Esophagus (tissue), 2 donors: Measurements from ENCODE around the gene COMP. TPM values are rescaled to one million over a fixed set of nuclear protein-coding genes. Genes with fewer than 3 reads are reported as not detected.

Experiments
- H3K27ac ChIP-seq, 2 donors: one replicate each; pipeline ENCODE4 v1.5.1; 2013; ENCODE audit warnings: low read depth in 2 of 2, mild to moderate bottlenecking in 2 of 2, inconsistent platforms in 1 of 2, low read length in 1 of 2, moderate library complexity in 1 of 2
- H3K27me3 ChIP-seq, 2 donors: one replicate each; pipeline ENCODE4 v1.6.1; 2013; ENCODE audit warnings: low read length in 2 of 2, control low read depth in 1 of 2, mild to moderate bottlenecking in 1 of 2; ENCODE audit not compliant: insufficient read depth in 2 of 2, control insufficient read depth in 1 of 2
- H3K36me3 ChIP-seq, 2 donors: one replicate each; pipeline ENCODE4 v1.6.1; 2013; ENCODE audit warnings: low read length in 1 of 2; ENCODE audit not compliant: control insufficient read depth in 2 of 2, insufficient read depth in 2 of 2
- H3K4me1 ChIP-seq, 2 donors: one replicate each; pipeline ENCODE4 v1.6.1; 2013; ENCODE audit warnings: low read length in 1 of 2; ENCODE audit not compliant: control insufficient read depth in 2 of 2, insufficient read depth in 2 of 2
- H3K4me3 ChIP-seq, 2 donors: one replicate each; pipeline ENCODE4 v1.5.1; 2013; ENCODE audit warnings: low read length in 2 of 2, mild to moderate bottlenecking in 2 of 2, low read depth in 1 of 2, moderate library complexity in 1 of 2
- H3K9me3 ChIP-seq, 2 donors: one replicate each; pipeline ENCODE4 v1.6.1; 2013; ENCODE audit warnings: mild to moderate bottlenecking in 2 of 2, low read depth in 1 of 2, low read length in 1 of 2, moderate library complexity in 1 of 2; ENCODE audit not compliant: control insufficient read depth in 2 of 2, insufficient read depth in 1 of 2
- WGBS, 2 donors: extraction: QIAGEN DNeasy Blood & Tissue Kit; methylation state at CpG; one replicate each; pipeline ENCODE4 v1.1.7; 2013; 5-methylcytosine and 5-hydroxymethylcytosine counted together
- polyA plus RNA-seq, 2 donors: library from polyadenylated mRNA; stranded (reverse); fragments of 200-250 nt; gene quantifications; one replicate each; pipeline ENCODE4 v1.2.3, GENCODE V29; 2013
- donor health status: healthy with polysubstance abuse.
- donor health status: Bipolar disorder and iron deficiency.

The COMP gene
- polyA plus RNA-seq, 2 donors, result 0.71 to 4.0 TPM

- WGBS, 2 donors, result 85 to 86% methylated on average over 19 of the region's 19 CpGs
- Histone ChIP-seq H3K4me1 (no peaks in the 10 kb centered on the region), H3K27me3 (no peaks in the 10 kb centered on the region), H3K36me3 (no peaks in the 10 kb centered on the region), H3K9me3 (no peaks in the 10 kb centered on the region), H3K4me3 (no peak overlapping the region), H3K27ac (no peak overlapping the region)
Observed at GRCh38 chr19:18807861-18808331, 16.8 kb upstream of the COMP start.

- H3K4me3 ChIP-seq, result no peak overlapping the region
- 93 to 94% methylated on average over 8 of the region's 8 CpGs for WGBS, 2 donors
- H3K36me3 ChIP-seq, result no peaks in the 10 kb centered on the region
- H3K9me3 ChIP-seq, result no peaks in the 10 kb centered on the region
- no peak overlapping the region for H3K27ac ChIP-seq
- peaks cover 0 to 4% of the 10 kb centered on the region in 2 donors for H3K27me3 ChIP-seq
- no peaks in the 10 kb centered on the region for H3K4me1 ChIP-seq
Observed at GRCh38 chr19:18804643-18805042, 13.5 kb upstream of the COMP start.

DNA sequence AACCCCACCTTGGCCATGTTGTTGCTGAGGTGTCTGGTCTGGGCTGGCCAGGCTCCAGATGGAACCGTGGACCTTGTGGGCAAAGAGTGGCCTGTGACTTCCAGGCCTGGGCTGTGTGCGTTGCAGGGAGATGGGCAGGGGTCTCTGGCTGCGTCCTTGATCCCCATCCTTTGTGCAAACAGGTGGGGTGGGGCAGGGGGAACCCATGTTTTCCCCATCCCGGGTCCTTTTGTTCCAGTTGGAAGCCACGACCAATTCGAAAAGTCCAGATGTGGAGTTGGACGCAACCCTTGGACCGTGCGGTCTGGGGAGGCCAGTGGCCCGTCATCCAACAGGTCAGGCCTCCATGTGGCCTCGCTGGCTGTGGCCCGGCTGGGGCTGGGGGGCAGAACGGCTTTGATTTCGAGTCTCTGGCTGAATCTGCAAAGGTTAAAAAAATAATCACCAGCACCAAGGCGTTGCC, 13.1 kb upstream of the COMP start:
- Histone ChIP-seq H3K4me1 (no peaks in the 10 kb centered on the region), H3K27me3 (peaks cover 0 to 4% of the 10 kb centered on the region in 2 donors), H3K36me3 (no peaks in the 10 kb centered on the region), H3K9me3 (no peaks in the 10 kb centered on the region), H3K4me3 (no peak overlapping the region), H3K27ac (no peak overlapping the region)
- WGBS, 2 donors, result 88 to 92% methylated on average over 15 of the region's 15 CpGs

DNA sequence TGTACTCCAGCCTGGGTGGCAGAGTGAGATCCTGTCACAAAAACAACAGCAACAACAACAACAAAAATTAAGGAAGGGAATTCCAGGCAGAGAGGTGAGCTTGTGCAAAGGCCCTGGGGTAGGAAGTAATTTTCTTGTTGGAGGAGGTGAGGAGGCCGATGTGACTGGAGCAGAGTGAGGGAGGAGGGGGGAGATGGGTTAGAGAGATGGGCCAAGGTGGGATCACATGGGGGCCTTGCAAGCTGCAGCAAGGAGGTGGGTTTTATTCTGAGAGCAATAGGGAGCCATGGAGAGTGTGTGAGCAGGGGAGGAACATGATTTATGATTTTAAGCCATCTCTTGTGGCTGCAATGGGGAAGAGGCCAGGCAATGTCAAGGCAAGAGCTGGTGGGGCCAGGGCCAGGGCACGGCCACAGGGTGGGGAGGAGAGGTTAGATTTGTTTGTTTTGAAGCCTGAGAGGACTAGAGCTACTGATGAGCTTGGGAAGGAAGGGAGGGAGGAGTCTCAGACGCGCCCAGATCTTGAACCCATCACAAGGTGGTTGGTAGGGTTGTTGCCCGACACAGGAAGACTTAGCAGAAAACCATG, 12.5 kb upstream of the COMP start:
- Histone ChIP-seq H3K36me3 (no peaks in the 10 kb centered on the region), H3K9me3 (no peaks in the 10 kb centered on the region), H3K27ac (no peak overlapping the region), H3K27me3 (peaks cover 0 to 6% of the 10 kb centered on the region in 2 donors), H3K4me1 (no peaks in the 10 kb centered on the region), H3K4me3 (no peak overlapping the region)
- 92% methylated on average over 5 of the region's 5 CpGs for WGBS, 2 donors

DNA sequence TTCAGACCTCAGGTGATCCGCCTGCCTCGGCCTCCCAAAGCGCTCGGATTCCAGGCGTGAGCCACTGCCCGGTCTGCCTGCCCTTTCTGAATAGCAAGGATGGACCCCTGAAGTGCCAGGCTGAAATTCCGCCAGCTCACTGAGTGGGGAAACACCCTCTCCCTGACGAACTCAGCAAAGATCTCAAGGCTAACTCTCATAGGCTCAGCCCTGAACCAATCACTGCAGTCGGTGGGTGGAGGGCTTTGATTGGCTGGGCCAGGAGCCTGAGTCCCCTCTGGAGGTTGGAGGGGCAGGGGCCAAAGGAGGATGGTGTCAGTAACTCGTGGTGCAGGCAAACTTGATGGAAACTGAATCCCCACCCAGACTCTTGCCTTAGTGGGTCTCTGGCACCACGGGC, 11.2 kb upstream of the COMP start:
- no peaks in the 10 kb centered on the region for H3K36me3 ChIP-seq
- no peaks in the 10 kb centered on the region for H3K4me1 ChIP-seq
- no peaks in the 10 kb centered on the region for H3K9me3 ChIP-seq
- H3K27me3 ChIP-seq, result peaks cover 0 to 6% of the 10 kb centered on the region in 2 donors
- H3K4me3 ChIP-seq, result no peak overlapping the region
- H3K27ac ChIP-seq, result no peak overlapping the region
- WGBS, 2 donors, result 76 to 78% methylated on average over 11 of the region's 11 CpGs

GRCh38 chr19:18800636-18801035, 9.5 kb upstream of the COMP start:
- Histone ChIP-seq H3K27ac (no peak overlapping the region), H3K36me3 (no peaks in the 10 kb centered on the region), H3K9me3 (no peaks in the 10 kb centered on the region), H3K27me3 (peaks cover 0 to 6% of the 10 kb centered on the region in 2 donors), H3K4me3 (no peak overlapping the region), H3K4me1 (no peaks in the 10 kb centered on the region)
- 74 to 80% methylated on average over 10 of the region's 10 CpGs for WGBS, 2 donors

GRCh38 chr19:18800079-18800478, 9.0 kb upstream of the COMP start:
- Histone ChIP-seq H3K4me3 (no peak overlapping the region), H3K4me1 (no peaks in the 10 kb centered on the region), H3K27me3 (peaks cover 0 to 6% of the 10 kb centered on the region in 2 donors), H3K27ac (no peak overlapping the region), H3K36me3 (no peaks in the 10 kb centered on the region), H3K9me3 (no peaks in the 10 kb centered on the region)

DNA sequence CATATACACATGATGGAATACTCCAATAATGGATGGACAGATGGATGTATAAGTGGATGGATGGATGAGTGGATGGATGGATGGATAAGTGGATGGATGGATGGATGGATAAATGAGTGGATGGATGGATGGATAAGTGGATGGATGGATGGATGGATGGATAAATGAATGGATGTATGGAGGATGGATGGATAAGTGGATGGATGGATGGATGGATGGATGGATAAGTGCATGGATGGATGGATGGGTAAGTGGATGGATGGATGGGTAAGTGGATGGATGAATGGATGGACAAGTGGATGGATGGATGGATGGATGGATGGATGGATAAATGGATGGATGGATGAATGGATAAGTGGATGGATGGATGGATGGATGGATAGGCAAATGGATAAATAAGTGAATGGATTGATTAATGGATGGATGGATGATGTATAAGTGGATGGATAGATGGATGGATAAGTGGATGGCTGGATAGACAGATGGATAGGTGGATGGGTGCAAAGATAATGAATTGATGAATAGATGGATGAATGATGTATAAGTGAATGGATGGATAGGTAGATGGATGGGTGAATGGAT, 8.4 kb upstream of the COMP start:
- H3K4me1 ChIP-seq, result no peaks in the 10 kb centered on the region
- no peak overlapping the region for H3K27ac ChIP-seq
- H3K9me3 ChIP-seq, result no peaks in the 10 kb centered on the region
- no peak overlapping the region for H3K4me3 ChIP-seq
- H3K36me3 ChIP-seq, result no peaks in the 10 kb centered on the region
- peaks cover 0 to 6% of the 10 kb centered on the region in 2 donors for H3K27me3 ChIP-seq

GRCh38 chr19:18798384-18799352, 7.6 kb upstream of the COMP start:
- Histone ChIP-seq H3K4me1 (no peaks in the 10 kb centered on the region), H3K9me3 (no peaks in the 10 kb centered on the region), H3K4me3 (no peak overlapping the region), H3K27me3 (peaks cover 0 to 6% of the 10 kb centered on the region in 2 donors), H3K36me3 (no peaks in the 10 kb centered on the region), H3K27ac (no peak overlapping the region)
- 38 to 40% methylated on average over 21 to 22 of the region's 22 CpGs for WGBS, 2 donors
